Measurements from ENCODE around the gene MAIP1.
A peak's percentile ranks its signal among the peaks of the same experiment; 100 is the strongest.

Gene MAIP1

GRCh38 chr2:199979832-199980628 lies 24.6 kb downstream of the MAIP1 start:
- TF ChIP-seq ZNF565 (CRISPR knock-in tag; conservative IDR thresholded peaks at IDR 0.05; ENCODE audit: low read depth) (no peak), CREB5 (CRISPR knock-in tag; IDR thresholded peaks at IDR 0.05; ENCODE audit: low read depth) (no peak), TOX (CRISPR knock-in tag; IDR thresholded peaks at IDR 0.05; ENCODE audit: borderline replicate concordance) (no peak), OSR1 (CRISPR knock-in tag; IDR thresholded peaks at IDR 0.05) (no peak), ZC3H10 (CRISPR knock-in tag; IDR thresholded peaks at IDR 0.05) (no peak), CSDC2 (CRISPR knock-in tag; IDR thresholded peaks at IDR 0.05) (no peak), ISL1 (CRISPR knock-in tag; IDR thresholded peaks at IDR 0.05) (no peak), GLIS3 (CRISPR knock-in tag; IDR thresholded peaks at IDR 0.05) (no peak), PATZ1 (CRISPR knock-in tag; IDR thresholded peaks at IDR 0.05; ENCODE audit: borderline replicate concordance) (no peak), BACH2 (CRISPR knock-in tag; IDR thresholded peaks at IDR 0.05; ENCODE audit: borderline replicate concordance) (no peak), TSHZ2 (CRISPR knock-in tag; IDR thresholded peaks at IDR 0.05) (no peak), ZNF8 (CRISPR knock-in tag; IDR thresholded peaks at IDR 0.05) (no peak), ZFP30 (CRISPR knock-in tag; IDR thresholded peaks at IDR 0.05) (no peak), ESRRG (CRISPR knock-in tag; IDR thresholded peaks at IDR 0.05) (no peak), ZNF70 (CRISPR knock-in tag; IDR thresholded peaks at IDR 0.05) (no peak)
- peak; percentile 85 for ATAC-seq

- ATAC-seq: no peak
Measured at GRCh38 chr2:199982126-199982843, 26.9 kb downstream of the MAIP1 start.

More at GRCh38 chr2:199982126-199982843, 26.9 kb downstream of the MAIP1 start:
- TF ChIP-seq PPARA (CRISPR knock-in tag; IDR thresholded peaks at IDR 0.05; ENCODE audit: borderline replicate concordance) (no peak), ZNF70 (CRISPR knock-in tag; IDR thresholded peaks at IDR 0.05) (no peak), CREB5 (CRISPR knock-in tag; IDR thresholded peaks at IDR 0.05; ENCODE audit: low read depth) (no peak), ZNF565 (CRISPR knock-in tag; conservative IDR thresholded peaks at IDR 0.05; ENCODE audit: low read depth) (no peak), TSHZ2 (CRISPR knock-in tag; IDR thresholded peaks at IDR 0.05) (no peak), ISL1 (CRISPR knock-in tag; IDR thresholded peaks at IDR 0.05) (no peak), ZC3H10 (CRISPR knock-in tag; IDR thresholded peaks at IDR 0.05) (no peak)
